ENCODE data around the gene ZSWIM6. TPM values are rescaled to one million over a fixed set of nuclear protein-coding genes. Genes with fewer than 3 reads are reported as not detected.

Gene ZSWIM6
- total RNA-seq, 1 donor from 2014 or later = 48.5 TPM

DNA sequence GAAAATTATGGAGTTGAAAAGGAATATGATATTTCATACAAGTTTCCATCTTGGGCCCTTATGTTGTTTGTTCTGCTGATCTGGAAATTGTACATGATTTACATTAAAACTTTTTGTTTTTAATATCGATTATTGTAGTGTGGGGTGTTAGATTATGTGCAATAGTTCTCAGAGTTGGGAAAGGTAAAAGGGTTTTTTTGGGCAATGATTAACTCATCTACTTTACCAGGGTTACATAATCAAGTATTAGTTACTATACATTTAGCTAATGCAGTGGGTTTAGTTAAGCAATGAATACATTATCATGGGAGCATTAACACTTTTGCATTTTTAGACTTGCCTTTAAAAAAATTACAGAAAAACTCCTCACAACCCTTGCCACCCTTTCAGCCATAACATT is 134.0 kb downstream of the ZSWIM6 start:
- FAIRE-seq (no peak), DNase-seq (ENCODE audit: low spot score in 2 of 2) (no peak)

- DNase-seq (ENCODE audit: low spot score in 2 of 2) (no peak), FAIRE-seq (no peak)
Measured at GRCh38 chr5:61467766-61468482, 135.9 kb downstream of the ZSWIM6 start.

GRCh38 chr5:61468483-61468865 is 136.4 kb downstream of the ZSWIM6 start:
- DNase-seq (ENCODE audit: low spot score in 2 of 2) (no peak), FAIRE-seq (no peak)

DNA sequence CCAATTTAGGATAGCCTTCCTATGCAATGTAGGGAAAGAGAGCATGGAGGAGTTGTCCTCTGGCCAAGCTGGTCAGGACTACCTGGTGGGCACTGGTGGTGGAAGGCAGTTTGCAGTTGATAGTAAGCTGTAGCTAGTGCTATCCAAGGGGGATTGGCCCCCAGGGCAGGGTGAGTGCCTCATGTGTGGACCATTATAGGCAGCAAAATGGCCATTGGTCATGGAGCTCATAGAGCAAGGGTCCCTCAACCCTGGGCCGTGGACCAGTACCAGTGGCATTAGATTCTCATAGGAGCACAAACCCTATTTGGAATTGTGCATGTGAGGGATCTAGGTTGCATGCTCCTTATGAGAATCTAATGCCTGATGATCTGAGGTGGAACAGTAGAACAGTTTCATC is 139.3 kb downstream of the ZSWIM6 start:
- FAIRE-seq = no peak
- DNase-seq (ENCODE audit: low spot score in 2 of 2) = no peak

GRCh38 chr5:61472172-61472958 is 140.3 kb downstream of the ZSWIM6 start:
- no peak for FAIRE-seq
- no peak for DNase-seq (ENCODE audit: low spot score in 2 of 2)

GRCh38 chr5:61474746-61475145 is 142.7 kb downstream of the ZSWIM6 start:
- DNase-seq (ENCODE audit: low spot score in 2 of 2) = no peak
- FAIRE-seq = no peak

- FAIRE-seq (no peak), DNase-seq (ENCODE audit: low spot score in 2 of 2) (no peak)
Measured at GRCh38 chr5:61477788-61478187, 145.7 kb downstream of the ZSWIM6 start.

DNA sequence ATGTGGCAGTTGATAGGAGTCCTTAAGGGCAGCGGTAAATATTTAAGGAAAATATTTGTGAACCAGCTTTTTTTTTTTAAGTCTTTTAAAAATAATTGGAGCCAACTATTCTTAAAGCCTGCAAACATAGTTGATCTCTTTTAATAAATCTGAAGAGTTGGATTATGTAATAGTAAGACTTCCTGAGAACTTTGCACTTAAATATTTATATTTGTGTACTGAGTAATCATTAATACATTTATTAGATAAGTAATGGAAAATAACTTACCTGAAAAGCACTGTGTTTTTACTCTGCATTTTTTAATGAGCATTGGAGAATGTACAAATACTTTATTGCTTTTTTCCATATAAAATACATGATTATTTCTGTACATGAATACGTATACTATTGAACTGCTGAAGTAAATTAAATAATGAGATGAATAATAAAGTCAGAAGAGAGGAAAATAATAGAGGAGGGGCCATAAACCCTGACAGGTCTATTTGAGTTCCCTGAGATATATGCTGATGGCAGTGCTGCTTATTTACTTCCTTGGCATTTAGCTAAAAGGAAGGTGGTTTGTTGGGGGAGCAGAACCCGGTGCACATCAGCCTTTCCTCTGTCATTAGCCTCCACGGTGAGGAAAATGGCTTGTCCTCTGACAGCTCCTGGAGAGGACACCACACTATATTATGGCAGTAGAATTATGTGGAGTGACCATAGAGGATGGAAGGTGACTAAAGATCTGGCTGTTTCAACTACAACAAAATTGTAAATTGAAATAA is 148.0 kb downstream of the ZSWIM6 start:
- FAIRE-seq = no peak
- no peak for DNase-seq (ENCODE audit: low spot score in 2 of 2)

GRCh38 chr5:61482980-61483379 is 150.9 kb downstream of the ZSWIM6 start:
- no peak for DNase-seq (ENCODE audit: low spot score in 2 of 2)
- FAIRE-seq = no peak

GRCh38 chr5:61486476-61486875 is 154.4 kb downstream of the ZSWIM6 start:
- FAIRE-seq (no peak), DNase-seq (ENCODE audit: low spot score in 2 of 2) (no peak)

GRCh38 chr5:61489574-61489973 is 157.5 kb downstream of the ZSWIM6 start:
- FAIRE-seq (no peak), DNase-seq (ENCODE audit: low spot score in 2 of 2) (no peak)

DNA sequence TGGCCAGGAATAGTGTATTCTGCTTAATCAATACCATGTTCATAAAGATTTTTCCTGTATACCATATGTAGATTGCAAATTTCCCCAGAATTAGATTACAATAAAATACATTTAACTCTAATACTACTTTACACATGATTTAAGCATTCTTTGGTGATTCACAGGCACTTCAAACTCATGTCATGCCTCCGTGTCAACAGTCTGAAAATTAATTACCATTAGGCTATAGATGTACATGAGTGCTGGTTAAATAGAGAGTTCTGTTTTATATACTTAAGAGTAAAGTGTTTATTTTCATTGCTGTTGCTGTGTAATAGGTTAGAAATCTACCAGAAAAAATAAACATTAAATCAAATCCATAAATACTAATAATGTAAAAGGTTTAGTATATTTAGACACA is 159.8 kb downstream of the ZSWIM6 start:
- no peak for DNase-seq (ENCODE audit: low spot score in 2 of 2)
- FAIRE-seq = no peak

DNA sequence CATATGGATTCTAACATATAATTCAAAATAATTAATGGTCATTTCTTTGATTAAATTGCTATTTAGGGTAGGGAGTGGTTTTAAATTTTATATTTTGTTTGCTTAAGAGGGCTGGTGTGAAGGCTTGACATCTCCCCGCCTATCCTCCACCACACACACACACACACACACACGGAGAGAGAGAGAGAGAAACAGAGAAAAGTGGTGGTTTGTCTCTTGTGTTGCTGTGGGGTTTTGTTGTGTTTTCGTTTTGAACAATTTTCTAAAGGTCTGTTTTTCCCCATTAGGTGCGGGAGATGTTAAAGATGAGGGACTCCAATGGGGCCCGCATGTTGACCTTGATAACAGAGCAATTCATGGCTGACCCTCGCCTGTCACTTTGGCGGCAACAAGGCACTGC is 161.9 kb downstream of the ZSWIM6 start:
- FAIRE-seq = no peak
- DNase-seq (ENCODE audit: low spot score in 2 of 2) = no peak

DNA sequence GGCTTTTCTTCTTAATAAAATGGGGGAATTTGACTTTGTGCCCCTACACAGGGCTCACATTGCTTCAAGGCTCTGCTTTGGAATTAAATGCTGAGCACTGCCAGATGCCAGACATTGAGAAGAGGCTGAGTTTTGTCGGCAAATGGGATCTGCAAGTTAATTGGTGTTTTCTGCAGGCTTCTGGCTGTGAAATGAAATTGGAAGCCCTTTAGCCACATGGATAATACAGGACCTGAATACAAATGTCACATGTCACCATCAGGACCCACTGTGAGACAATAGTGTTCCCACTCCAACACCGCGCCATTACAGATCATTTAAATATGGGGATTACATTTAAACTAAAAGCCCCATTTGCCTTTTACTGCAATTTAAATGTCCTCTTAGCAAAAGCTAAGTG is 164.4 kb downstream of the ZSWIM6 start:
- DNase-seq (ENCODE audit: low spot score in 2 of 2) = peak in 1 of 2 donors; percentile 8
- no peak for FAIRE-seq

DNA sequence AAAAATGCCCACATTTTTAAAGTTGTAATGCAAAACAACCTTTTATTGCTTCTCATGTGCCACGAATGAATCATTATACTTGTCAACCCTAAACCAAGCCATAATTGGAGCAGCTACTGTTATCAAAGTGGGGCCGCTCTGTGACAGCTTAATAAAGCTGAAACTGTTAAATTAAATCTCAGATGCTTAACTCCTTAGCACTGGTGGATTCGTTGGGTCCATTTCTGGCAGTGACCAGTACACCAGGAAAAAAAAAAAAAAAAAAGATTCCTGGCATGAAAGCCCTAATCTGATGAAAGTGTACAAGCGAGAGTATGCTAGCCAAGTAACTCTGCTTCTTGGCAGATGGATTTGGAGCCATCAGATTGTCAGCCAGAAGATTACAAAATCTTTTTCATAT is 164.8 kb downstream of the ZSWIM6 start:
- no peak for FAIRE-seq
- no peak for DNase-seq (ENCODE audit: low spot score in 2 of 2)

DNA sequence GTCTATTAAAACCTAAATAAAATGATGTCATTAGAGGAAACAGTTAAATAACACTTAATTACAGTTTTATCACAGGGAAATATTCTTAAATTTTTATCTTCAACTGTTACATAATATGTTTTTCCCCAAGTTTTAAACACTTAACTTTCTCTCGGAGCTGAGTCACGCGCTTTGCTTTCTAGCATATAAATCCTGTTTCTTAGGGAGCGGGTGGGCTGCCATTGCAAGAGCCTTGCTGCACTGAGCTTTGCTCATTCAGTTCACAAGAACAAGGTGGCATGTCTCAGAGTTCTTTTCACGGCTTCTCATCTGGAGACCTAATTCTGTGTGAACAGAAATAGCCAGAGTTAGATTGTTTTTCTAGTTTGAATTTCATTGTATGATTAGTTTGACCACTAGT is 166.1 kb downstream of the ZSWIM6 start:
- FAIRE-seq (no peak), DNase-seq (ENCODE audit: low spot score in 2 of 2) (no peak)

- FAIRE-seq (no peak), DNase-seq (ENCODE audit: low spot score in 2 of 2) (no peak)
Measured at GRCh38 chr5:61501971-61502370, 169.9 kb downstream of the ZSWIM6 start.

DNA sequence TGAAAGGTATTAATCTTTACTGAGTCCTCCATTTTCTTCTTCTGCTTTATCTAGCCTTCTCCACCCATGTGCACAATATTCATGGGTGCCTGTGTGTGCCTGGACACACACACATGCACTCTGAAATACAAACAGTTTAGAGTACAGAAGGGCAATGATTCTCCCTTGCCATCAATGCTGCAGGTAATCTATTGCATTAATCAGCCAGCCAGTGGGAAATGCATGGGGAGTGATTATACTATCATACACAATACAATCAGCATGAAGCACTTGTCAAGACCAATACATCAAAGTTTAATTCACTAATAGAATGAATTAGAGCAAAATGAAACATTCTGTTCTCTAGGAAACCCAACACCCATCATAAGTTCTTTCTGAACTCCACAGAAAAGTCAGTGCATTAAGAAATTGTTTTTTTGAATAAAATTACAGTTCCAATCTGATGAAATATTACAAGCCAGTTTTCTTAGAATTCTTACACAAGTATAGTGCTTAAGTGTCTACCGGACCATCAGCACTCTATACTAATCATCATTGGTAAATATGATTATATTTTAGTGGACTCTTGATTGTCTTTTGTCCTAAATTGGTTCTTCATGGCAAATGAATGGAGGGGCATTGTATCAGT is 172.2 kb downstream of the ZSWIM6 start:
- DNase-seq (ENCODE audit: low spot score in 2 of 2) = no peak
- FAIRE-seq = no peak

GRCh38 chr5:61505281-61505680 is 173.2 kb downstream of the ZSWIM6 start:
- FAIRE-seq (no peak), DNase-seq (ENCODE audit: low spot score in 2 of 2) (no peak)

- DNase-seq (ENCODE audit: low spot score in 2 of 2) = no peak
- no peak for FAIRE-seq
Measured at GRCh38 chr5:61507232-61507631, 175.2 kb downstream of the ZSWIM6 start.

GRCh38 chr5:61516946-61517345 is 184.9 kb downstream of the ZSWIM6 start:
- FAIRE-seq (peak; percentile 19), DNase-seq (ENCODE audit: low spot score in 2 of 2) (no peak)
